GM21447 (cell line): ENCODE results near the gene RRM2.

ENCODE experiments used
- ATAC-seq: cut with Tn5 transposase; IDR thresholded peaks from one replicate; pipeline ENCODE4 v1.9.1; 2021; ENCODE audit not compliant: unreplicated experiment

RRM2 gene

GRCh38 chr2:10151462-10151861 lies 28.9 kb downstream of the RRM2 start:
- ATAC-seq, result no peak

DNA sequence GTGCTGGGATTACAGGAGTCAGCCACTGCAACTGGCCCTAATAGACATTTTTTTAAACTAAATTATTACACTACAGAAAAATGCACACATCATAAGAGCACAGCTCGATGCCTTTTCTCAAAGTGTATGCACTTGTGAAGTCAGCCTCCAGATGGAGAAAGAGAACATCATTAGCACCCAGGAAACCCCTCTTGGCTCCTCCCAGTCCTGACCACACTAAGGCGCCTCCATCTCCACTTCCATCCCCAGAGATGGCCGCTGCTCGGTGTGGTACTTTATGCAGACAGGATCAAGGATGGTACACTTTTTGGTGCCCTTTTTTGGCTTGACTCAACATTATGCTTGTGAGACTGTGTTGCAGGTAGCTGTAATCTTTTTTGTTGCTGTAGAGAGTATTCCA lies 34.8 kb downstream of the RRM2 start:
- ATAC-seq, result no peak

DNA sequence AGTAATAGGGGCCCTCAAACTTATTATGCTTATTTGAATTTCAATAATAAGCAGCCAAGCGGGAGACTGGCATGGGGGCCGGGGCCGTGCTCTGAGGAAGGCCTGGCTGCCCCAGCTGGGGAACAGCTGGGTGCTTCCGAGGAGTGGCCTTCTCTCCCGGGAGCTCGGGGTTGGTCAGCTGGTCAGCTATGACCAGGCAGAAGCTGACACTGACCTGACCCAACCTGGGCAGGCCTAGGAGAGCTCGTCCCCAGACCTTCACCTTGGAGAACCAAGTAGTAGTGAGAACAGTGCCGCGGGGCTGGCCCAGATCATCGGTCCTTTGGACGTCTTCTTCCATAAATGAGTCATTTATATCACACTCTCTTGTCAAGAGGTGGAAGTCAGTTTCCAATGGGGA lies 36.1 kb downstream of the RRM2 start:
- ATAC-seq, result no peak

DNA sequence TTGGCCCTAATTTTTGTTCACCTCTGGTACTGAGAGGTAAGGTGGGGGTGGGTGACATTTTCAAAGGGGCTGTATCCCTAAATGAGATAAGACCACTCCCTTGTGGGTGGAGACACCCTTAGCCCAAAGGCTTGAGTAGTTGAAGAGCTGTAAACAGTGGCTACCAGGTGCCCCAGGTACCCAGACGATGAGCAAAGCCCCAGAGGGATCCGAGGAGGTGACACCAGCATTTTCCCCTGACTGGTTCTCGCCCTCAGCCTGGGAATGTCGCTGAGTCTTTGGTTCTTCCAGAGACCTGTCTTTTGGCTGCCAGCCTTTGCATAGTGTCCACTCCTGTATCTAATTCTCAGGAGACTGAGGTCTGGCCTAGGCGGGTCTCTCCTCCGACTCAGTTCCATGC lies 36.5 kb downstream of the RRM2 start:
- ATAC-seq, result no peak

GRCh38 chr2:10159581-10160131 lies 37.1 kb downstream of the RRM2 start:
- no peak for ATAC-seq

DNA sequence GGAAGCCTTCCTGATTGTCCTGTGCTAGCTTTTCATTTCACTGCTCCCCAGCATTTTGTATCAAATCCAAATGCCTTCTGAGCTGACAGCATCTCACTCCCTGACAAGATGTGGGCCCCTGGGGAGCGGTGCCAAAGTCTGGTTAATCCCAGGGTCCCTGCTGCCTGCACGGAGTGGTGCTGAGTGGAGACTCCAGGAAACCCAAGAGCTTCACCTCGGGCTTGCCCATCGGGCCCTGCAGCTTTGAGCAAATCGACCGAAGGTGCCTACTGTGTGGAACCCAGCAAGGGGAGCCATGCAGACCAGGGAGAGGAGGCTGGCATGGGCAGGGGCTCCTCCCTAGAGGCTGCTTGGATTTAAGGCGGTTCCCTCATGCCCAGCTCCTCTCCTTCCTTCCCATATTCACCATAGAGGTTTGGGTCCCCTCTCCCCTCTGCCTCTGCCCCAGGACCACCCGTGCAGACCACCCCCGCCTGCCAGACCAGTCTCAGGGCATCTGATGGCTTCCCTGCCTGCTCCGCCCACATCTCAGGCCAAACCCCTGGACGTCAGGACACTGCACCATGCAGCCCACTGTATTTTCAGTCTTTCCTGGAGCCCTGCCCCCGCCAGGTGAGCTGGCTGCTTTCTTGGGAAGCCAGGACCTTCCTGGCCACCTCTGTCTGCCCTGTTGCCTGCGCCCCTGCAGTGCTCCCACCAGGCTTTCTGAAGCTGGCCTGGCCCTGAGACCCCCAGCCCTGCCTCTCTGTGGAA lies 37.8 kb downstream of the RRM2 start:
- no peak for ATAC-seq

GRCh38 chr2:10161206-10161931 lies 38.8 kb downstream of the RRM2 start:
- no peak for ATAC-seq

- no peak for ATAC-seq
Observed at GRCh38 chr2:10161961-10162441, 39.5 kb downstream of the RRM2 start.

DNA sequence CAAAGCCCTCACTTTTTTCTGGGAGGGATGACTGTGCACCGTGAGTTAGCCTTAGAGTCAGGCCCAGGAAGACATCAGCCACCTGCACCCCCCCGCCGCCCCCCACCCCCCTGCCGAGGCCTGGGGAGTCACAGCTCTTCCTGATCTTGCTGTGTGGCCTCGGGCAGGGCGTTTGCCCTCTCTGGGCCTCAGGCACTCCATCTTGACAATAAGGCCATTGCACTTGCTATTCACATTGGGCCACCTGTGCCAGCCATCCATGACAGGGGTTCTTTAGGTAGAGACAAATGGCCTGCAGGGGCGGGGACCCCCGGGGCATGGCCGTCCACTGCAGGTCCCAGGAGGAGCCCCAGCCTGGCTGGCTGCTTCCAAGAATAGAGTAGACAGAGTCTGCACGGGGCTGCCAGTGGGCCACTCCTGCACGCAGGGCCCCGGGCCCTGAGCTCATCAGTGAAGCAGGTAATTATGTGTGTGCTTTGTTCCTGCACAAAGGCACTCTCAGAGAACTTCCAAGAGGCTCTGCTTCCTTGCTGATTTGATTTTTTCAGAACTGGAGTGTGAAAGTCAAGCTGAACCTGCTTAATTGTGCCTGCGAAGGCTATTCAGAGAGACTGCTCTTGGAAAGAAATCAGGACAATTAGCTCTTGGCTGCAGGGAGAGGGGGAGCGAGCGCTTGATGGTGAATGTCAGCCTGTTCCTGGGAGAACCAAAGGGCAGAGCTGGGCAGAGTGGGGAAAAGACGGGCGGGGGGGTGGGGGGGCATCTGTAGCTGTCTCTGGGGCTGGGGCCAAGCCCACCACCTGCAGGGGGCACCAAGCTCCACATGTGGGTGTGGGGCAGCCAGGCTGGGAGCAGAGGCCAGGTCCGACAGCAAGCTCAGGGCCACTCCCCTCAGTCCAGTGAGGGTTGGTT lies 40.3 kb downstream of the RRM2 start:
- ATAC-seq, result no peak

GRCh38 chr2:10163498-10164486 lies 41.3 kb downstream of the RRM2 start:
- ATAC-seq, result no peak

DNA sequence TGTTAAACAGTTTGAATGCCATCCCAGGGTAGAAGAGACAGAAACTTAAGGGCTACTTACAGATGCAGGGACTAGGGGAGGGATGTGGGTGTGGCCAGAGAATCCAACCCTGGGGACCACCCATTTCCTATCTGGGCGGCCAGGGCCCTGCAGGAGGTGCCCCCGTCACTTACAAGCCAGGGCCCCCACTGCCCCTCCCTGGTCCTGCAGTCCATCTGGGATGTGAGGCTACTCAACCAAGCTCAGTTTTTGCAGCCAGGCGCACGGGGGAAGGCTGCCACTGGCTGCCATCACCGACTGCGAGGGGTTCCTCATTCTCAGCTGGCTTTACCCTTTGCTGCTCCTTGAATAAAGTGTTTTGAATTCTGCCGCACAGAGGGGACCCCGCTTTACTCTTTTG lies 42.1 kb downstream of the RRM2 start:
- no peak for ATAC-seq

DNA sequence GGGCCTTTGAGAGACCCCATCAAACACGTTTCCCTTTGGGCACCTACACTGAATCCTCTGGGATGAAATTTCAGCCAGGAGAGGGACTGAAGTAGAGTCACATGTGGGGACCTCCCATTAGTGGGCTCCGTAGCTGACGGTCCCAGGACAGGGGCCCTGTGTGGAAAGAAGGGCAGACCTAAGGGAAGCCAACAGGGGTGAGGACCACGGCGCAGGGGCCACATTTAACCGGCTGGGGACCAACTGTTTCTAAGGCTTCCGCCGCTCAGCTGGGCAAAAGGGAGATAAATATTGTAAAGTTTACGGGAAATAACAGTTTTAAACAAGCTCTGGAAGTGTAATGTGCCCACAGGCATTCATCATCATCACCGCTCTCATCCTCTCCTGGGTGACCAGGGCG lies 42.7 kb downstream of the RRM2 start:
- no peak for ATAC-seq

DNA sequence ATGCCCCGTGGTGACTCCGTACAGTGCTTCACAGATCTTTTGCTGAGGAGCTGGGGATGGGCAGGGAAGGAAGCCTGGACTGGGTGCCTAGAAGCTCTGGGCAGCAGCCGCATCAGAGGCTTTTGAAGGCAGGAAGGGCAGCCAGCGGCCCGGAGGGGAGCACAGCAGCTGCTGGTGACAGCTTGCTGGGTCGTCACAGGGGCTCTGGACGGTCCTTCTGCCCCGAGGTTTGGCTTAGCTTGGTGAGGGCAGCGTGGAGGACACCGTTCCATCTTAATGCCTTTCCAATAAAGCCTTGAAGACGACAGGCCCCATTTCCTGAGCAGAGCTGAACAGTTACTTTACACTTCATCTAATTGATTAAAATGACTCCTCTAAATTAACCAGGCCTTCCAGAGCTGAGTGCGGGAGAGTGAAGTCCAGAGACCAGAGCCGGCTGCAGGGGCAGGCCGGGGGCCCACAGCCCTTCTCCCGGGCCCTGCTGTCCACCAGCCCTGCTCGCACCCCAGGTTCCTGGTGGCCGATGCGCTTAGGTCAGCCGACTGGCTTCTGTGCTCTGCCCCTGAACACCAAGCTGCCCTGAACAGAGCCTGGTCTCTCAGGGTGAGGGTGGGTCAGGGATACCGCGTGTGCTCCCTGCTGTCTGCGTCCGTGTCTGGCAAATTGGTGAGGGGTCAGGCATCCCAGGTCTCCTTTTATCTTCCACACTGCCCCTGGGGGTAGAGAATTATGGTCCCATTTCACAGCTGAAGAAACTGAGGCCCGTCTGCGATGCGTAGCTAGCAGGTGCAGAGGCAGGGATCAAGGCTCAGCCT lies 43.5 kb downstream of the RRM2 start:
- ATAC-seq, result no peak

DNA sequence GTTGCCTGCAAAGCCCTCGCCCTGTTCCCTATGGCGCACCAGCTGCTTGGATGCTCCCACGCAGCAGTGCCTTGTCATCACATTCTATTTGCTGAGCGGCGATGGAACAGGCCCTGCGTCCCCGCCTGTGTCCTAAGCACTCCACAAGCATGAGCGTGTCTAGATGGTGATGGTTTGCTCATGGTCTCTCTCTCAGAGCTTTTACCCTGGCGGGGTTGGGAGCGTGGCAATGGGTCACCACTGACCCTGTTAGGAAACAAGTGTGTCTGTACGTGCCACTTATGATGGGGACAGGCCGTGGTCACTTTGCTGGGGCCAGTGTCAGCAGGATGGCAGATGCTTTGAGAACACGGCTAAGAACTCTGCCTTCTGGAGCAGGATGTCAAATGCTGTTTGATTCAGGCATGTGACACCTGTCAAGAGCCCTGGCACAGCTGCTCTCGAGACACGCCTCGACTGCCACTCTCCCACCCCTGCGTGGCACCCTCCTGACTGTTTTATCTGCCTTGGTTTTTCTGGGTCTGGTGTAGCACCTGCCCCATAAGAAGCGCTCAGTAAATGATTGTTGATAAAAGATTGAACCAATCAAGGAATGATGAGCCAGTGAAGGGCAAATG lies 44.2 kb downstream of the RRM2 start:
- no peak for ATAC-seq

GRCh38 chr2:10167316-10167715 lies 44.8 kb downstream of the RRM2 start:
- ATAC-seq, result no peak

GRCh38 chr2:10168221-10168620 lies 45.7 kb downstream of the RRM2 start:
- no peak for ATAC-seq

GRCh38 chr2:10169053-10169578 lies 46.6 kb downstream of the RRM2 start:
- ATAC-seq, result no peak

- ATAC-seq, result no peak
Observed at GRCh38 chr2:10169581-10169980, 47.0 kb downstream of the RRM2 start.
